PC-3 (cell line): ENCODE data around the gene CCN2.

Source experiments
- EZH2 ChIP-seq: fragments of 300-600 bp; sonication (generic); IDR thresholded peaks from one replicate; pipeline ENCODE4 v1.6.1; 2017; ENCODE audit warnings: antibody characterized with exemption, mild to moderate bottlenecking, low read length; ENCODE audit not compliant: unreplicated experiment
- EZH2phosphoT487 ChIP-seq: fragments of 300-600 bp; sonication (generic); IDR thresholded peaks from 2 replicates; pipeline ENCODE4 v1.6.1; 2018; ENCODE audit warnings: mild to moderate bottlenecking, antibody characterized with exemption, low read length, borderline replicate concordance
- TF ChIP-seq, protein P1 (sequence below): fragments of 300-600 bp; sonication (generic); conservative IDR thresholded peaks from 2 replicates; pipeline ENCODE4 v1.5.1; 2017; ENCODE audit warnings: antibody characterized with exemption, low read depth, mild to moderate bottlenecking, low read length

DNA sequence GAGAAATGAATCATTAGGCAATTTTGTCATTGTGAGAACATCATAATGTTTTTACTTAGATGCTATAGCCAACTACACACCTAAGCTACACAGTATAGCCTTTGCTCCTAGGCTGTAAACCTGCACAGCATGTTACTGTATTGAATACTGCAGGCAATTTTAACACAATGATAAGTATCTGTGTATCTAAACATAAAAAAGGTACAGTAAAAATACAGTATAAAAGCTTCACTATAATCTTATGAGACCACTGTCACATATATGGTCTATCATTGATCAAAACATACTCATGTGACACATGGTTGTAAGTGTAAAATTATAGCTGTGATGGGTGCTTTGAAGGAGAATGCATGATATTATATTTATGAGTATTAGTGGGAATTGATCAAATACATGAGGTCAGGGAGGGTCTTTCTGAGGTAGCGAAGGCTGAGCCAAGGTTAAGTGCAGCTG, 29.2 kb upstream of the CCN2 start:
- TF ChIP-seq EZH2, result no peak
- TF ChIP-seq, protein P1, sequence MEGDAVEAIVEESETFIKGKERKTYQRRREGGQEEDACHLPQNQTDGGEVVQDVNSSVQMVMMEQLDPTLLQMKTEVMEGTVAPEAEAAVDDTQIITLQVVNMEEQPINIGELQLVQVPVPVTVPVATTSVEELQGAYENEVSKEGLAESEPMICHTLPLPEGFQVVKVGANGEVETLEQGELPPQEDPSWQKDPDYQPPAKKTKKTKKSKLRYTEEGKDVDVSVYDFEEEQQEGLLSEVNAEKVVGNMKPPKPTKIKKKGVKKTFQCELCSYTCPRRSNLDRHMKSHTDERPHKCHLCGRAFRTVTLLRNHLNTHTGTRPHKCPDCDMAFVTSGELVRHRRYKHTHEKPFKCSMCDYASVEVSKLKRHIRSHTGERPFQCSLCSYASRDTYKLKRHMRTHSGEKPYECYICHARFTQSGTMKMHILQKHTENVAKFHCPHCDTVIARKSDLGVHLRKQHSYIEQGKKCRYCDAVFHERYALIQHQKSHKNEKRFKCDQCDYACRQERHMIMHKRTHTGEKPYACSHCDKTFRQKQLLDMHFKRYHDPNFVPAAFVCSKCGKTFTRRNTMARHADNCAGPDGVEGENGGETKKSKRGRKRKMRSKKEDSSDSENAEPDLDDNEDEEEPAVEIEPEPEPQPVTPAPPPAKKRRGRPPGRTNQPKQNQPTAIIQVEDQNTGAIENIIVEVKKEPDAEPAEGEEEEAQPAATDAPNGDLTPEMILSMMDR, result no peak
- no peak for TF ChIP-seq EZH2phosphoT487
